ENCODE measurements around the gene KCNQ2.
A peak's percentile ranks its signal among the peaks of the same experiment; 100 is the strongest.

Gene KCNQ2

DNA sequence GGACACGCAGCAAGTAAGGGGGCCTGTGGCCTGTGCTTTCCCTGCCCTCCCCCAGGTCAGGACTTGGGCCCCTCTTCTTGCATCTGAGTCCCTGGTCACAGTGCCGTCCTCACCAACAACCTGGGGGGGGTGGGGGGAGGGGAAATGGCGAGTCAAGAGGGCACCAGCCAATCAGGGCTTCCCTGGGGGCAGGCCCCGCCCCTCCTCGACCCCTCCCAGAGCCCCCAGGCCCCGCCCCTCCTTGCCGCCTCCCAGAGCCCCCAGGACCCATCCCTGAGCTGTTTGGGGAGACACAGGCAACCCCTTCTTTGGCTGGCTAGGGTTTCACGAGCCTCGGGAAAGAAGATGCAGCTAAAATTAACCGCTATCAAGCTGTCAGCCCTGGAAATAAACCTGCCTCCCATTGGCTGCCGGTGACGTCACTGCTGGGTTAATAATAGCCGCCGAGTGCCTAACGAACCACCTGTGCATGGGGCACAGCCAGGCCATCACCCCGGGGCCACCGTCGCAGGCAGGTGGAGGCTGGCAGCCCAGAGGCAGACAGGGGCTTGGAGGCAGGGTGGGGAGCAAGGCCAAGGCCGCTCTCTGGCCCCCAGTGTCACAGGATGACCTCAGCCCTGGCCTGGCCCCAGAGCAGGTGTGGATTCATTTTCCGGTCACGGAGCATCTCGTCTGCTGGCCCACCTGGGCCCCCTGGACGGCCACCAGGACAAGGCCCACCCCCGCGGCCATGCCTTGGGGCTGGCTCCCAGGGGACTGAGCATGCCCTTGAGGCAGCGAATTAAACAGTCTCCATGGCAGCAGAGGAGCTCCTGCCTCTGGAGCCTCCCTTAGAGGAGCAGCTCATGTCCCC lies 29.6 kb upstream of the KCNQ2 start:
- DNase-seq = peak; percentile 56

- DNase-seq = peak; percentile 53
These were observed 28.7 kb upstream of the KCNQ2 start for GRCh38 chr20:63500902-63501817.

- peak; percentile 46 for DNase-seq
These were observed 27.9 kb upstream of the KCNQ2 start for GRCh38 chr20:63500151-63500901.

DNA sequence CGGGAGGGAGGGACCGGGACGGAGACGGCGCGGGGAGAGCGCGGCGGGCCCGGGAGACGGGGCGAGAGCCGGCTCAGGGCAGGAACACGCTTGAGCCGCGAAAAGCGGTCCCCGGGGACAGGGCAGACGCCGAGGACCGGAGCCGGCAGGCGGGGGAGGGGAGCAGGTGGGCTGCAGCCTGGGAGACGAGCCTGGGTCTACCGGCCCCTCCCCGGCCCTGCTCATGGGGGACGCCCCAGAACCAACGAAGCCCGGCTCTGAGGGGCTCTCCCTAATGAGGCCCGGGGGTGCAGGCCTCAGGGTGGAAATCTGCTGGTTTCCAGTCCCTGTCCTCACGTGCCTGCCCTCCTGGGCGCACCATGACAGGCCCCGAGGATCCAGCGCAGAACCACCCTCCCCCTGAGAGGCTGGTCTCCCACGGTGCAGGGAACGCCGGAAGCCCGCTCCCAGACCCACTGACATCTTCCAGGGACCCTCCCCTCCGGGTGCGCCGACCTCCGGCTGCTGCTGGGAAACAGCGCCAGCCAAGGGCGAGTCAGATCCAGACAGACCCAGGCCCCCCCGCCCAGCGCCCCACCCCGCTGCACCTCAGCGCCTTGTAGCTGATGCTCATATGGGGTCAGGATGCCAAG lies 27.0 kb upstream of the KCNQ2 start:
- peak; percentile 54 for DNase-seq

DNA sequence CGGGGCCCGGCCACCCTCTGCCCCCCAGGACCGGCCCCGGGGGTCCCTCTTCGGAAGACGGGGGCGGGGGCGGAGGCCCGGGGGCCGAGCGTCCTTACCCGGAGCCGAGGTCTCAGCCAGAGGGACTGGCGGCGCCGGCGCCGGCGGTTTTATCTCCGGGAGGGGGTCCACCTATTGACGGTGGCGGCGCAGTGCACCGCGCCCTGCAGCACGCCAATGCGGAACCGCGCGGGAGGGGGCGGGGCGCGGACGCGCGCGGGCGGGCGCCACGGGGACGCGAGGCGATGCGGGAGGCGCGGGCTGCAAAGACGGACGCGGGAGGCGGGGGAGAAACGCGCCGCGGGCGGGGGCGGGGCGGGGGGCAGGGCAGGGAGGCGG lies 26.5 kb upstream of the KCNQ2 start, which contains the start of gene EEF1A2:
EEF1A2 (minus strand) TSS at position 124 of the 378 bp plus-strand sequence. CDS start 1,320 bp downstream, outside the sequence.
- DNase-seq = peak; percentile 61

DNA sequence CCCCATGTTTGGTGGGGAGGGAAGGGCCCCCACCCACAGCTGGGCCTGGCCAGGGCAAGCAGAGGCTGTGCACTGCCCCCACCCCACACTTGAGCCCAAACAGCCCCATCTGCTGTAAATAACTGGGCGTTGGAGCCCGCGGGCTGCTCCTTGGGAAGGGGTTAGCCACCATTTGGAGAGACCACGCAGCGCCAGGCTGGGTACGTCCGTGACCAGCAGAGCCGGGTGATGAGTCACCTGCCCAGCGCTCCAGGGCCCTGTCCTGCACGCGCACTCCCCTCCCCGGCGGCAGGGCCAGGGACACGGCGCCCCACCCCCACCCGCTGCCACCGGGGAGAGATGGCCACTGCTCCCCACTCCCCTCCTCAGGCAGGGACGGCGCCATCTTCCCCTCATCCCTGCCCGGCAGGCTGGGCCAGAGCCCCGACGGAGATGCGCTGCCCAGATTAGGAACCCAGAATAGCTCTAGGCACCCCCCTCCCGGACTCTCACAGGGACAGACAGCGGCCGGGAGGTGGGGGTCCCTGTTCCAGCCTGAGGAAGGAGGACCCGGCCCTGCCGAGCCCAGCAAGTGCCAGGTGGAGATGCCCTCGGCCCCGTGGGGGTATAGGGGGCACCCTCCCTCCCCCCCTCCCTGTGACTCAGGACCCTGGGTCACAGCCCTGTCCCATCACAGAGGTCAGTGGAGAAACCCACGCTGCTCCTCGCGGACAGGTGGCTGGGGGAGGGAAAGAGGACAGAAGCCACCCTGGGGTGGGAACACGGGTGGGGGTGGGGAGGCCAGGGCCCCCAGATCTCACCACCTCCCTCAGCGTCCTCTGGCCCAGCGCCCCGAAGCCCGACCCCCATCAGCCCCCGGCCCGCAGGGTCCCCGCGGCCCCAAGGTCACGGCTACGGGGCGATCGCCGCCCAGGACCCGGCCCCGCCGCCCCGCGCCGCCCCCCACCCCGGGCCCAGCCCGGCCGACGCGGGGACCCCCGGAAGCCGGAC lies 25.8 kb upstream of the KCNQ2 start:
- DNase-seq = peak; percentile 89

DNA sequence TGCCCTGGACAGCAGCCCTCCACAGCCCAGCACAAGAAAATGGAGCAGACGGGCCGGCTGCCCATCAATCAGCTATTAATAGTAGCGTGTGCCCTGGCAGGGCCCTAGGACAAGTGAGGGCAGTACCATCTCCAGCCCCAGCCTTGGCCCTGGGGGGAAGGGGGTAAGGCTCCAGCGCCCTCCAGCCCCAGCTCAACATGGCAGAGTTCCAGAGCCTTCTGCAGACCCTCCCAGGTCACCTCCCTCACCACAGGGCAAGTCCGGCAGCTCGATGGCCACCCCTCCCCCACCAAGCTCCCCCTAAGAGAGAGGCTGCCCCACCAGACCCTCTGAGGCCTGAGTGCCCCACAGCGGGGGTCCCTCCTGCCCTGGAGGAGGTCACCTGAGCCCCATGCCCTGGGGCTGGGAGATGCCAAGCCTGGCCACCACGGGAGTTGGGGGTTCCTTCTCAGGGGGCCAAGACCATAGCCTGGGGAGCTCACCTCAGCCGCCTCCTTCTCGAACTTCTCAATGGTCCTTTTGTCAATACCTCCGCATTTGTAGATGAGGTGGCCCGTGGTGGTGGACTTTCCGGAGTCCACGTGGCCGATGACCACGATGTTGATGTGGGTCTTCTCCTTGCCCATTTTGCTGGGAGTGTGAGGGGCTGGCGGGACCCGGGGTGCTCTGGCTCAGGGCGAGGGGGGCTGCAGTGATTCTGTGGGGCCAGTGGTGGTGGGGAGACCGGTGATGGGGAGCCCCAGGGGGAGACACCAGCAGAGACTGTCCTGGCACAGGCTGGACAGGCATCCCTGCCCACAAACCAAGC lies 24.9 kb upstream of the KCNQ2 start:
- DNase-seq = peak; percentile 40

- DNase-seq = peak; percentile 54
These were observed 24.2 kb upstream of the KCNQ2 start for GRCh38 chr20:63496596-63497120.

DNA sequence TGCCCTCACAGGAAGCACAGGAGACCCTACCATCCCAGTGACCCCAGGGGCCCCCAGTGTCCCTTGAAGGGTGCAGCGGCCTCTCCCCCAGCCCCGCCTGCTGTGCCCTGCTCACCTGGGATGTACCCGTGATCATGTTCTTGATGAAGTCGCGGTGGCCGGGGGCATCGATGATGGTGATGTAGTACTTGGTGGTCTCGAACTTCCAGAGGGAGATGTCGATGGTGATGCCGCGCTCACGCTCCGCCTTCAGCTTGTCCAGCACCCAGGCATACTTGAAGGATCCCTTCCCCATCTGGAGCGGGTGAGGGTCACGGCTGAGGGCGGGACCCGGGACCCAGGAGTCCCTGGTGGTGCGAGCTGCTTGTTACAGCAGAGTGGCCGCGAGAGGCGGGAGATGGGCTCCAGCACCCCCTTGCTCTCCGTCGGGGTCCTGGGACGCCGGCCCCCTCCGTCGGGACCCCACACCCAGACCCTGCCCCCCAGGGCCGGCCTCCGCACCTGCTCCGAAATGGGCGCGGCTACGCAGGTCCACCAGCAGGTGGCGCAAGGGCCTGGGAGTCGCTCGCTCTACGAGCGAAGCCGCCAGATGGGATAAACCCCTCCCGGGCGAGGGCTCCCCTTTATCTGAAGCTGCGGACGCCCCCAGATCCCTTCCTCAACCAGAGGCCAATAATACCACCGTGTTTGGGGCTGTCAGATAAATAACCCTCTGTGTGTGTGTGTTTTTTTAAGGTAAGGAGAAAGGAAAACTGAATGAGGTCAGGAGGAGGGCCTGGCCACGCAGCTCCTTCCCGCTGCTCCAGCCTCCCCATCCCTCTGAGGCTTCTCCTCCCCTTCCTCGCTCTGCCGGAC lies 23.5 kb upstream of the KCNQ2 start:
- peak; percentile 70 for DNase-seq

DNA sequence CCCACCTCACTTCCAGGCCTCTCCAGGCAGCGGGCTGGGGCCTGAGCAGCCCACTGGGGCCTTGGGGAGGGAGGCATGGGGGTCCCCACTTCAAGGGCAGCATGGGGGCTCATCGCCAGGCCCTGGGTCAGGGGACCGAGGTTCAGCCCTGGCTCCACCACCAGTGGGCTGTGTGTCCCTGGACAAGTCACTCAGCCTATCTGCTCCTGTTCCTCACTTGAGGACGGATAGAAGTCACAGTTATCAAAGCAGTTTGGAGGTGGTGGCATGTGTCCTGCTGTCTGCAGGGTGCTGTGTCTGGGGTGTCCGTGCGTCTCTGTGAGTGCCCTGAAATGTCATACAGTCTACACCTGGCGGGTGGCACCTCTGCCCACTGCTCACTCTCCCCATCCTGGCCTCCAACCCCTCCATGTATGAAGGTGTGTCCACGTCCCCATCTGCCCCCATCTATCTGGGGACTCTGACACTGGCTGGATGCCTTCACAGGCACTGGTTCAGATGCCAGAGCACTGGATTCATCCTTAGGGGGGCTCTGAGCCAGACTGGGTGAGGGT lies 22.8 kb upstream of the KCNQ2 start:
- peak; percentile 37 for DNase-seq

- peak; percentile 43 for DNase-seq
These were observed 22.1 kb upstream of the KCNQ2 start for GRCh38 chr20:63494420-63495166.

DNA sequence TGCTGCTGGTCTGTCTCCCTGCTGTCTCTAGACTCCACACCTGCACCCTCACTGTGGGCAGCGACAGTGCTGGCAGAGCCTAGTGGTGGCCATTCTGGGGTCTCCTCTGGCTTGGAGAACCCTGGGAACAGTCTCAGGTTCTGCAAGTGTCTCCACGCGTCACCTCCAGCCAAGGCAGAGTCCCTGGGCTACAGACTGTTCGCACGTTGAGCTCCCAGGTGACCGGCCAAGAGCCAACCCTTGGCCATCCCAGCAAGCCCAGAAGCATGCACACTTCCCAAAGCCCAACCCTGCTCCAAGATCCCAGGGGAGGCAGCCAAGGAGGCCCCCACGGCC lies 21.6 kb upstream of the KCNQ2 start:
- peak; percentile 43 for DNase-seq

DNA sequence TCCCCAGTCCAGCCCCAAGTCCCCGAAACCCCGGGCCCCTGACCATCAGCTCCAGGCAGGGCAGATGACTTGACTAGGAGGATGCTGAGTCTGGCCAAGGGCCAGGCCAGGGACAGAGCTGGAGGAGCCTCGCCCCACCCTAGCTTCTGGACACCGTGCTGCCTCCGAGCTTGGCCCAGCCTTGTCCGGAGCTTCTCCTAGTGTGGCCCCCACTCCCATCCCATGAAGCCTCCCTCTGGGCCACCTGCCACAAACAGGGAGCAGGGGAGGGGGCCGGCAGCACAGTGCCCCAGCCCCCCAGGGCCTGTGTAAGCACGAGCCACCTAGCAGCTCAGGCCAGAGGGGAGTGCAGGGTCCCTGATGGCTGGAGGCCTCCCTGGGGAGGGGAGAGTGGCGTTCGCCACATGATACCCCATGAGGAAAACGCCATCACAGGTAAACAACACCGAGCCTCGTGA lies 21.1 kb upstream of the KCNQ2 start:
- DNase-seq = peak; percentile 51

- no peak for DNase-seq
These were observed 20.5 kb upstream of the KCNQ2 start for GRCh38 chr20:63492982-63493381.

- DNase-seq = no peak
These were observed 20.1 kb upstream of the KCNQ2 start for GRCh38 chr20:63492518-63492917.

DNA sequence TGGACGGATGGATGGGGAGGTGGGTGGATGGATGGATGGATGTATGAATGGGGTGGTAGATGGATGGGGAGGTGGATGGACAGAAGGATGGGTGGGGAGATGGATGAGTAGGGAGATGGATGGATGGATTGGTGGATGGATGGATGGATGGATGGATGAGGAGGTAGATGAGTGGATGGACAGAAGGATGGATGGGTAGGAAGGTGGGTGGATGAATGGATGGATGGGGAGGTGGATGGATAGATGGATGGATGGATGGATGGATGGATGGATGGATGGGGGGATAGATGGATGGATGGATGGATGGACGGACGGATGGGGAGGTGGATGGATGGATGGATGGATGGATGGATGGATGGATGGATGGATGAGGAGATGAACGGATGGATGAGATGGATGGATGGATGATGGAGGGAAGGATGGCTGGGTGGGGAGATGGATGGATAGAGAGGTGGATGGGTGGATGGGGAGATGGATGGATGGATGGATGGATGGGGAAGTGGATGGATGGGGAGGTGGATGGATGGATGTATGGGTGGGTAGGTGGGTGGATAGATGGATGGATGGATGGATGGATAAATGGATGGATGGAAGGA lies 19.3 kb upstream of the KCNQ2 start:
- DNase-seq = no peak

DNA sequence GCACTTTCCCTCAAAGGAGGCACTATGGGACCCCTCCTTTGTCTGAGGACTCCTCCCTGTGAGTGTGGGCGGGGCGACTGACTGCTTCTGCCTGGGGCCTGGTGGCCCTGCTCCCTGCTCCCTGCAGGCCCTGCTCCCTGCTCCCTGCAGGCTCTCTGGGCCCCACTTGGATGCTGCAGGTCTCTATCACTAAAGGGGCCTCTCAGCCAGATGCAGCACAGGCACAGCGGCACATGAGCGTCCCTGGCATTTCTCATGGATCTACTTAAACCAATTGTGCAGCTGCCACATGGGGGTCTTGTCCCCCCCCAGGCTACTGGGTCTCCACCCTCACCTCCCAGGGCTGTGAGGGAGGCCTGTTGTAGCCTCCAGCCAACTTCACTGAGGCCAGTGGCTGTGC lies 18.6 kb upstream of the KCNQ2 start:
- no peak for DNase-seq

DNA sequence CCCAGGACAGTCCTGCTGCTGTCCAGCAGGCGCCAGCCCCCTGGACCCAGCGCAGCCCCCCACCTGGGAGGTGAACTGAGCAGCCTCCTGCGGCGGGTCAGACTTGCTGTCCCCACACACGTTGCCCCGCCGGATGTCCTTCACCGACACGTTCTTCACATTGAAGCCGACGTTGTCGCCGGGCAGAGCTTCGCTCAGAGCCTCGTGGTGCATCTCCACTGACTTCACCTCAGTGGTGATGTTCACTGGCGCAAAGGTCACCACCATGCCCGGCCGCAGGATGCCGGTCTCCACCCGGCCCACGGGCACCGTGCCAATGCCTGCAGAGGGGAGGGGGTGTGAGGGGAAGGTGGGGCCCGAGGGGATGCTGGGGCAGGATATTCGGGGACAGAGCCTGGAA lies 18.0 kb upstream of the KCNQ2 start:
- no peak for DNase-seq

Measured in islet precursor cell (in vitro differentiated cells).